ENCODE measurements around the gene SKI.

The SKI gene

DNA sequence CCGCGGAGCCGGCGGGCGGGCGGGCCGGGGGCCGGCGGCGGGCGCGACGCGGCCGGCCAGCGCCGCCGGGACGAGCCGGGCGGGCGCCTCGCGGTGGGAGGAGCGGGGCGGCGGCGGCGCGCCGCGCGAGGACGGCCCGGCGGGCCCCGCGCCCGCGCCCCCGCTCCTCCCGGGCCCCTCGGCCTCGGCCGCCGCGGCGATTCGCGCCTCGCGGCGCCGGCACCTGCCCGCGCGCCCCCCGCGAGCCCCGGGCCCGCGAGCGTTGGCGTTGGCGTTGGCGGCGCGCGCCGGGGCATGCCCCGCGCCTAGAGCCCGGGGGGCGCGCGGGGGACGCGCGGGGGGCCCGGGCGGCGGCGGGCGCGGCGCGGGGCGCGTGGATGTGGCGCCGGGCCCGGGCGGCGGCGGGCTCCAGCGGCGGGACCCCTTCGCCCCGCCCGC lies at the start of gene SKI:
Gene SKI (plus strand): TSS at position 163 of the 438 bp plus-strand sequence. CDS start 448 bp downstream, outside the sequence.
- DNase-seq: no peak

- DNase-seq: no peak
Measured at GRCh38 chr1:2178875-2179274, 49.2 kb upstream of the SKI start.

DNA sequence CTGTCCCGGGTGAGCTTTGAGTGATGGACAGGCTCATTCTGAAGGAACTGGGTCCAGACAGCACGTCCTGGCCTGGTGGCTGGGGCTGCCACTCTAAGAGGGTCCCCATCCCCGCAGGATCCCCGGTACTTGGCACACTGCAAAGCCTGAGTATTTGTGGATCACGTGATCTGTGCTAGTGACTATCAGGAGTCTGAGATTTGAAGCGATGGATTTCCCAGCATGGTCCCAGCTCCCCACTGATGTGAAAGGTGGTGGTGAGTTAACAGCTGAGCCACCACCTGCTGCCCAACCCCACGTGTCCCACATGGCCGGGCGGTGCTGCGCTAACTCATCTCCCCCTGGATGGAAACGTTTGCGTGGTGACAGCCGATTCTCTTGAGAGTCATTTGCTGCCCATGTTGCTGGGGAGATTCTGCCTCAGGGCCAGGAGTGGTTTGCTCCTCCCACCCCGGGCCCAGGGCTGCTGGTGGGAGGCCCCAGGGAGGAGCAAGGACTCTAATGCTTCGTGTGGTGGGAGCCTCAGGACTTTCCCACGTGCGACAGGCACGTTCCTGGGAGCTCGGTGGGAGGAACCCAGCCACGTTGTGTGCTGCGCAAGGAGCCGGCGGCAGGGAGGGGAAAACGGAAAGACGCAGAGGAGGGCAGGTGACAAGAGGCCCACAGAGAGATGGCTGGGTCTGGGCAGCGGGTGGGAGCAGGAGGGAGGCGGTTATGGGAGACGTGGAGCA lies 48.7 kb upstream of the SKI start:
- DNase-seq: no peak

DNA sequence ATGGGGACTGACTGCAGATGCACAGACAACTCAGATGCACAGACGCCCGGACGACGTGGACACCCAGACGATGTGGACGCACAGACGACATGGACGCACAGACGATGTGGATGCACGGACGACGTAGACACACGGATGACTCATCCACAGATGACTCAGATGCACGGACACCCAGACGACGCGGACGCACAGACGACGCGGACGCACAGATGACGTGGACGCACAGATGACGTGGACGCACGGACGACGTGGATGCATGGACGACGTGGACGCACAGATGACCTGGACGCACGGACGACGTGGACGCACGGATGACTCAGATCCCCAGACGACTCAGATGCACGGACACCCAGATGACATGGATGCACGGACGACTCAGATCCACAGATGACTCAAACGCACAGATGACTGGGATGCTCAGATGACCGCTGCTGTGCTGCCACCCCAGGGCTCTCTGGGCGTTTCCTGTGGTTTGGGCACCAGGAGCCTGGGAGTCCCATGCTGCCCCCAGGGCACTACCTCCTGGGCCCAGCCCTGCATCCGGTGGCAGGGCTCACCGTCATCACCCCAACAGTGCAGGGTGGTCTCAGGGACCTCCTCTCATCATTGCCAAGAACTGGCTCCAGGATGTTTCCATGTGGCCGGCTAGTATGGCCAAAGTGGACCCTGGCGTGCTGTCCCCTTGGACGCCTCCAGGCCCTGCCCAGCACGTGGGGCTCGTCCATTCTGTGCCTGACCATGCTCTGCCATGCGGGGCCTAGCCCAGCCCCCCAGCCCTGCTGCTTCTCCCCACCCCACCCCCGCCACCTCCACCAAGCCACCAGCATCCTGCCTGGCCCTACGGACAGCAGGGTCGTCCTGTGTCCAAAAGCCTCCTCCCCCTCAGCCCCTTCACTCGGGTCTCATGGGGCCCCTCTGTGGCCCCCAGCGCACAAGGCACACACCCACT lies 47.5 kb upstream of the SKI start:
- no peak for DNase-seq

DNA sequence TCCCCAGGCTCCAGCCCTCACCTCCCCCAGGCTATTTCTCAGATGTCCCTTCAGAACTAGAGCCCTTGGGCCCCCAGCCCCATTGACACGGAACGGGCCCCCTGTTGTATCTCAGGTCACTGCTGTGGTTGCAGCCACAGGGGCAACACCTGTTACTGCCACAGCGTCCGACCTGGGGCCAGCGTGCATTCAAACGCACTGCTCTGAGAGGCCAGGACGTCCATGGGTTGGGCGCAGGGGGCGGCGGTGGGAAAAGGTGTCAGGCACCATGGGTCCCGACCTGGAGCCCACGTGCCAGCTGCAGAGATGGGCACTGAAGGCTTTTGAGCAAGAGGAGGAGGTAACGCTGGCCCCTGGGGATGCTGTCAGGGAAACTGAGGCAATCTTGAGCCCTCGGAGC lies 46.8 kb upstream of the SKI start:
- DNase-seq: no peak

GRCh38 chr1:2181752-2182151 lies 46.4 kb upstream of the SKI start:
- no peak for DNase-seq

DNA sequence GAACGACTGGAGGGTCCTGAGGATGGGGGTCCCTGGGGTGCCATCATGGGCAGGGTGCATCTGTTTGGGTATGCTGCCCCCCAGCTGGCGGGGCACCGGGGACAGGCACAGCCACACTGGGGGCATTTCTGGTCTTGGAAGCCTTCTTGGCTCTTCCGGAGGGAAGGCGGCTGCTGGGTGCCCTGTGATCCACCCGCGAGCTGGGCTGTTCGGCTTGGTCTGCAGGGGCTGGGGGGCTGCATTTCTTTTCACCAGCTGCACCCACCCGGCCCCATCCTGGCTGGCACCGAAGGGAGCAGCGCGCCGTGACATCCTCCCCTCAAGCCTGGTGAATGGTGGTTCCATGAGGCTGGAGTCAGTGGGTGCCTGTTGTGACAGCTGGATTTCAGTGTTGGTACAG lies 45.7 kb upstream of the SKI start:
- no peak for DNase-seq

DNA sequence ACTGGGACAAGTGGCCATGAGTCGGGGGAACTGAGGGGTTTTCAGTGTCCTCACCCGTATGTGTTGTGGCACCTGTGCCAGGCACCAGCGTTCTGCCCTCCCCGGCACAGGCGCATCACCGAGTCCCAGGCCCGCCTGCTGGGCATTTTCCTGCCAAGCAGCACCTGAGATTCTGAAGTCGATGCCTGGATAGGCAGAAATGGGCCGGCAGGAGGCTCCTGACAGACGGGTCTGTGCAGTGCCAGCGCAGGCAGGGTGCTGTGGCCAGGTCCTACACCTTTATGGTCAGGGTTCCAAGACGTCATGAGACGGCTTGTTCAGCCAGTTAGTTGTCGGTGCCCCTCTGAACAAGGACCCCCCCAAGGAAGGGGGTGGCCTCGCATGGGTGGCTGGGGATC lies 44.2 kb upstream of the SKI start:
- no peak for DNase-seq

DNA sequence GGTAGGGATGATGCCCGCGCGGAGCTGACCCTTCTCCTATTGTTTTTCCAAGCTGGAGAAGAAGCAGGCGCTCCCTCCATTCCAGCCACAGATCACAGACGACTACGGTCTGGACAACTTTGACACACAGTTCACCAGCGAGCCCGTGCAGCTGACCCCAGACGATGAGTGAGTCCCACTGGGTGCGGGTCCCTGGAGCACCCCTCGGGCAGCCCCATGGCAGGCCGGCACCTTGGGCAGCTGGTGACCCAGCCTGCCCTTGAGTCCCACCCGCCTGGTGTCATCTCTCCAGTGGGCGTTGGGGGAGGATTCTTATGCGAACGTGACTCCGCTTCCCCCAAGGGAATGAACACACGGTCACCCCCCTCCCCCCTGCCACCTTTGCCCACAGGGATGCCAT lies 43.6 kb upstream of the SKI start:
- DNase-seq: no peak

DNA sequence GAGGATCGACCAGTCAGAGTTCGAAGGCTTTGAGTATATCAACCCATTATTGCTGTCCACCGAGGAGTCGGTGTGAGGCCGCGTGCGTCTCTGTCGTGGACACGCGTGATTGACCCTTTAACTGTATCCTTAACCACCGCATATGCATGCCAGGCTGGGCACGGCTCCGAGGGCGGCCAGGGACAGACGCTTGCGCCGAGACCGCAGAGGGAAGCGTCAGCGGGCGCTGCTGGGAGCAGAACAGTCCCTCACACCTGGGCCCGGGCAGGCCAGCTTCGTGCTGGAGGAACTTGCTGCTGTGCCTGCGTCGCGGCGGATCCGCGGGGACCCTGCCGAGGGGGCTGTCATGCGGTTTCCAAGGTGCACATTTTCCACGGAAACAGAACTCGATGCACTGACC lies 43.2 kb upstream of the SKI start:
- no peak for DNase-seq

GRCh38 chr1:2185880-2186855 lies 42.0 kb upstream of the SKI start:
- DNase-seq: no peak

DNA sequence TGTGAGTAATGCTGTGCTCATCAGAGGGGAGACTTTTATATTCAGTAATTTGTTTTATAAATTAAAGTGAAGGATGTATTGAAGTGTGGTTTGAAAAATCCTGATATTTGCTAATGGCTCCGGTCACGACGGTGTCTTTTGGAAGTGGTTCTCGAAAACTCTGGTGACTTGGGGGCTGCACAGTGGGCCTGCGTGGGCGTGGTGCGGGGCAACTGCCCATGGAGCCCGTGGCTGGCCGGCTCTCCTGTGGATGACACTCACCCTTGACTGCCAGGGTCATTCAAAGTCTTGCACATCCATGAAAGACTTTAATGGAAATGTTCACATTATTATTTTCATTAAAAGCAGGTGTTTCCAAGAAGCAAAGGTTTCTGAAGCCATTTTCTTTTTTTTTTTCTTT lies 41.2 kb upstream of the SKI start:
- DNase-seq: no peak

- no peak for DNase-seq
Measured at GRCh38 chr1:2187619-2188018, 40.5 kb upstream of the SKI start.

DNA sequence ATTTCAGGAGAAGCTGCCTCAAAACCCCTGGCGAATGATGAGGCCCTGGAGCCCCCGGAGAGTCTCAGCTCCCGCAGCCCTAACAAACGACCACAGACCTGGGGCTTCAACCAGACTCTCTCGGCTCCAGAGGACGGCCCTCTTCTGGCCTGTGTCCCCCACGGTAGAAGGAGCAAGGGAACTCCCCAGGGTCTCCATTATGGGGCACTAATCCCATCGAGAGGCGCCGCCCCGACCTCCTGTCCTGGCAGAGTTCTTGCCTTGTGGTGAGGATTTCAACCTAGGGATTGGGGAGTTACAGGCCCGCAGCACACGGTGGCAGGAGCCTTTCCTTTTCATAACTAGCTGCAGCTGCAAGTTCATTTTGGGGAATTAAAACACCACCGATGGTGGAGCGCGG lies 39.8 kb upstream of the SKI start:
- DNase-seq: no peak

GRCh38 chr1:2189459-2190425 lies 38.4 kb upstream of the SKI start:
- peak; percentile 90 for DNase-seq

GRCh38 chr1:2190491-2190976 lies 37.6 kb upstream of the SKI start:
- no peak for DNase-seq

- DNase-seq: no peak
Measured at GRCh38 chr1:2192031-2192995, 35.8 kb upstream of the SKI start.

DNA sequence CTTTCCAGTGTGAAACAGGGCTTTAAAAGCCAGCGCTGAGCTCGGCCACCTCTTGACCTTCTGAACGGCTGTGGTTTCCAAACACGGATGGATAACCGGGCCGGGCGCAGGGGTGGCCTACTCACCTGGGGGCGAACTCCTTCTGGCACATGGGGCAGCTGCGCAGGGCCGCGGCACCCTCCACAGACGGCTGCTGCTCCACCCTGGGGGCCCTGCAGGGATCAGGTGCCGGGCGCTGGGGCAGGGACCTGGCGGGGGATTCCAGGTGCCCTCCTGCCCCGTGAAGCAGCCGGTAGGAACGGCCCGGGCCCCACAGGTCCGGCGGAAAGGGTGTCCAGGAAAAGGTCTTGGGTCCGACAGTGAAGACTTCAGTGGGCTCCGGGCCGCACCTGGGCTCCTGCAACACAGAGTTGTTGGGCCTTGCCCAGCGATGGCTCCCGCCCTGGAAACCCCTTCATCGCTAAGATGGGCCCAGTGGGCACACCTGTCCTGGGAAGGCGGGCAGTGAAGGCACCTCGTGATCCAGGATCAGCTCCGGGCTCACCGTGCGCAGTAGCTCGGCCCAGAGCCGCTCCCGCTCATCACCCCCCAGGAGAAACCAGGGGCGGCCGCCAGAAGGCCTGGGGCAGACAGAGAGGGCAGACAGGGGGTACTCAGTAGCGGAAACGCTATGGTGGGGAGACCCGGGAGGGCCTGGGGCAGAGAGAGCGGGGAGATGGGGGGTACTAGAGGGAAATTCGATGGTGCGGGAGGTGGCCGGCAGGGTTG lies 34.4 kb upstream of the SKI start:
- DNase-seq: no peak

DNA sequence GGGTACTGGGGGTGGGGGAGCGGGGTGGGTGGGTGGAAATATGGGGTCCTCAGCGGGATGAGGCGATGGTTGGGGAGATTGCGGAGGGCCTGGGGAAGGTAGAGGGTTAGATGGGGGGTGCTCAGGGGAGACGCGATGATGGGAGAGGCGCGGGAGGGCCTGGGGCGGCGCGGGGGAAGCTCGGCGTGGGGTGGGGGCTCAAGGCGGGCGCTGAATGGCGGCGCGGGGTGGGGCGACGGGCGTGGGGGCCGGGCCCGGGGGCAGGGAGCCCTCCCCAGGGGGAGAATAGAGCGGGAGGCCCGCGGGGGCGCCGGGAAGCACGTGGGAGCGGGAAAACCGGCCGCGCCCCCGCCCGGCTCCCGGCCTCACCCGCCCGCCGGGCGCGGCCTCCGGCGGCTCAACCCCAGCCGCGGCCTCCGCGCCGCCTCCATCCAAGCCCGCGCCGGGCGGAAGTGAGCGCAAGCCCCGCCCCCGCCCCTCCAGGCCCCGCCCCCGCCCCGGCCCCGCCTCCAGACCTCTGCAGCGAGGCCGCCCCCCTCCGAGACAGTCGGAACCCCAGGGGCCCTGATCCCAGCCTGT lies 33.7 kb upstream of the SKI start, which contains the start of gene FAAP20:
Gene FAAP20 (minus strand): TSS at position 454 of the 579 bp plus-strand sequence. CDS start 23 bp downstream, at position 431.
- DNase-seq: peak; percentile 69
